ENCODE measurements around the gene KCTD20.

Gene KCTD20

GRCh38 chr6:36493859-36494258 is 51.1 kb downstream of the KCTD20 start:
- no peak for DNase-seq (ENCODE audit: low read depth in 2 of 2)

- no peak for DNase-seq (ENCODE audit: low read depth in 2 of 2)
These were observed 52.3 kb downstream of the KCTD20 start for GRCh38 chr6:36495086-36495485.

GRCh38 chr6:36499918-36500317 is 57.1 kb downstream of the KCTD20 start:
- no peak for DNase-seq (ENCODE audit: low read depth in 2 of 2)

GRCh38 chr6:36501686-36502085 is 58.9 kb downstream of the KCTD20 start:
- no peak for DNase-seq (ENCODE audit: low read depth in 2 of 2)

- DNase-seq (ENCODE audit: low read depth in 2 of 2): no peak
These were observed 61.4 kb downstream of the KCTD20 start for GRCh38 chr6:36504181-36504580.

- DNase-seq (ENCODE audit: low read depth in 2 of 2): no peak
These were observed 62.2 kb downstream of the KCTD20 start for GRCh38 chr6:36504982-36505381.

GRCh38 chr6:36505744-36506534 is 63.1 kb downstream of the KCTD20 start:
- no peak for DNase-seq (ENCODE audit: low read depth in 2 of 2)

GRCh38 chr6:36506611-36507010 is 63.8 kb downstream of the KCTD20 start:
- DNase-seq (ENCODE audit: low read depth in 2 of 2): no peak

- no peak for DNase-seq (ENCODE audit: low read depth in 2 of 2)
These were observed 65.7 kb downstream of the KCTD20 start for GRCh38 chr6:36508532-36508931.

- DNase-seq (ENCODE audit: low read depth in 2 of 2): no peak
These were observed 67.6 kb downstream of the KCTD20 start for GRCh38 chr6:36510365-36510764.

GRCh38 chr6:36514554-36515456 is 72.0 kb downstream of the KCTD20 start:
- no peak for DNase-seq (ENCODE audit: low read depth in 2 of 2)

GRCh38 chr6:36515844-36516243 is 73.0 kb downstream of the KCTD20 start:
- no peak for DNase-seq (ENCODE audit: low read depth in 2 of 2)

GRCh38 chr6:36516559-36516958 is 73.8 kb downstream of the KCTD20 start:
- DNase-seq (ENCODE audit: low read depth in 2 of 2): no peak

GRCh38 chr6:36516988-36517387 is 74.2 kb downstream of the KCTD20 start:
- no peak for DNase-seq (ENCODE audit: low read depth in 2 of 2)

- DNase-seq (ENCODE audit: low read depth in 2 of 2): no peak
These were observed 74.6 kb downstream of the KCTD20 start for GRCh38 chr6:36517408-36517807.

- no peak for DNase-seq (ENCODE audit: low read depth in 2 of 2)
These were observed 76.6 kb downstream of the KCTD20 start for GRCh38 chr6:36519352-36519751.

- no peak for DNase-seq (ENCODE audit: low read depth in 2 of 2)
These were observed 80.7 kb downstream of the KCTD20 start for GRCh38 chr6:36523451-36523850.

- no peak for DNase-seq (ENCODE audit: low read depth in 2 of 2)
These were observed 81.2 kb downstream of the KCTD20 start for GRCh38 chr6:36523936-36524499.

GRCh38 chr6:36524871-36525270 is 82.1 kb downstream of the KCTD20 start:
- DNase-seq (ENCODE audit: low read depth in 2 of 2): no peak

- DNase-seq (ENCODE audit: low read depth in 2 of 2): no peak
These were observed 82.5 kb downstream of the KCTD20 start for GRCh38 chr6:36525346-36525745.

- DNase-seq (ENCODE audit: low read depth in 2 of 2): no peak
These were observed 83.3 kb downstream of the KCTD20 start for GRCh38 chr6:36526066-36526465.

- DNase-seq (ENCODE audit: low read depth in 2 of 2): no peak
These were observed 90.5 kb downstream of the KCTD20 start for GRCh38 chr6:36533321-36533720.
